HCT116 (cell line): ENCODE data around the gene SEC24B. TPM values are rescaled to one million over a fixed set of nuclear protein-coding genes. Genes with fewer than 3 reads are reported as not detected.

Experiments
- ATAC-seq: fragments of 200-7000 bp; cut with Tn5 transposase; 2 replicates; pipeline ENCODE4 v1.9.1; 2020; ENCODE audit warnings: mild to moderate bottlenecking, moderate library complexity
- BruUV-seq: library from RNA; stranded (reverse); fragments of 400-500 nt; replicated peaks from 2 replicates; lab custom pipeline; 2021; lab: Mats Ljungman, UMichigan
- CTCF ChIA-PET: fragments of 300-600 bp; sonication (Branson Sonifier 250); formaldehyde crosslinking; loops from one replicate; lab custom pipeline; 2021; ENCODE audit warnings: antibody characterized with exemption; lab: Charles Lee
- POLR2A ChIA-PET: fragments of 300-600, 350-600 bp; sonication (Branson Sonifier 250); formaldehyde crosslinking; loops from one replicate; lab custom pipeline; 2021; ENCODE audit warnings: antibody characterized with exemption; lab: Charles Lee
- RAD21 ChIA-PET, 2 experiments: fragments of 300-600 bp; sonication (Branson Sonifier 250); formaldehyde crosslinking; loops; one replicate each; lab custom pipeline; 2023; ENCODE audit warnings: low total read pairs in 2 of 2; ENCODE audit not compliant: uncharacterized antibody in 2 of 2, unreplicated experiment in 2 of 2, low non-redundant PET in 1 of 2; lab: Charles Lee
- DNase-seq: peaks from one replicate; pipeline ENCODE4 v3.0.0-alpha.2; 2010; ENCODE audit warnings: low read depth, low spot score
- H2AFZ ChIP-seq: fragments of 200-600 bp; shearing (Covaris generic), sonication (generic); 2 replicates; pipeline ENCODE4 v1.6.1; 2017; ENCODE audit warnings: low read depth, mixed run types, mixed read lengths, antibody characterized with exemption, low read length; ENCODE audit not compliant: poor library complexity, severe bottlenecking
- H3K27ac ChIP-seq: 2 replicates; pipeline ENCODE4 v1.5.1; 2012; ENCODE audit warnings: low read depth, low read length
- H3K27me3 ChIP-seq: fragments of 200-600 bp; sonication (generic); 2 replicates; pipeline ENCODE4 v1.6.1; 2016; ENCODE audit warnings: mixed run types, low read length, mixed read lengths; ENCODE audit not compliant: insufficient read depth
- H3K36me3 ChIP-seq, 2 experiments: fragments of 200-500 bp in 1 of 2; fragments of 200-600 bp in 1 of 2; sonication (Bioruptor generic) in 1 of 2; sonication (generic) in 1 of 2; 2 replicates each; pipeline versions ENCODE4 v1.5.1 to v1.6.1; 2014 to 2016; ENCODE audit warnings: low read length in 2 of 2, inconsistent platforms in 1 of 2, mixed read lengths in 1 of 2, mixed run types in 1 of 2; ENCODE audit not compliant: insufficient read depth in 2 of 2, control insufficient read depth in 1 of 2
- H3K4me1 ChIP-seq, 2 experiments: fragments of 200-600 bp in 1 of 2; sonication (generic) in 1 of 2; 2 replicates each; pipeline versions ENCODE4 v1.5.1 to v1.6.1; 2012 to 2017; ENCODE audit warnings: low read length in 2 of 2, inconsistent platforms in 1 of 2, mild to moderate bottlenecking in 1 of 2, mixed read lengths in 1 of 2, mixed run types in 1 of 2, moderate library complexity in 1 of 2; ENCODE audit not compliant: insufficient read depth in 2 of 2, control insufficient read depth in 1 of 2
- H3K4me2 ChIP-seq: fragments of 200-600 bp; sonication (generic); 2 replicates; pipeline ENCODE4 v1.6.1; 2017; ENCODE audit warnings: mixed run types, low read length, mixed read lengths
- H3K4me3 ChIP-seq, 2 experiments: fragments of 200-600 bp in 1 of 2; sonication (generic) in 1 of 2; replicated peaks in 1 of 2; 2 replicates each; pipeline ENCODE4 v1.5.1; 2011 to 2016; ENCODE audit warnings: low read length in 2 of 2, control low read depth in 1 of 2, low read depth in 1 of 2, mild to moderate bottlenecking in 1 of 2, mixed read lengths in 1 of 2, mixed run types in 1 of 2
- H3K79me2 ChIP-seq: fragments of 200-600 bp; sonication (generic); 2 replicates; pipeline ENCODE4 v1.6.1; 2017; ENCODE audit warnings: mild to moderate bottlenecking, mixed run types, low read length, moderate library complexity, mixed read lengths; ENCODE audit not compliant: insufficient read depth
- H3K9ac ChIP-seq: fragments of 200-600 bp; sonication (generic); 2 replicates; pipeline ENCODE4 v1.6.1; 2016; ENCODE audit warnings: low read length, mixed read lengths
- H3K9me2 ChIP-seq: fragments of 200-600 bp; sonication (generic), shearing (Covaris generic); 2 replicates; pipeline ENCODE4 v1.6.1; 2017; ENCODE audit warnings: mixed run types, mild to moderate bottlenecking, moderate library complexity; ENCODE audit not compliant: insufficient read depth
- H3K9me3 ChIP-seq, 2 experiments: fragments of 200-500 bp in 1 of 2; fragments of 200-600 bp in 1 of 2; sonication (Bioruptor generic) in 1 of 2; sonication (generic) in 1 of 2; 2 replicates each; pipeline ENCODE4 v1.6.1; 2014 to 2017; ENCODE audit warnings: low read length in 2 of 2, mixed read lengths in 2 of 2, inconsistent platforms in 1 of 2, low read depth in 1 of 2, mild to moderate bottlenecking in 1 of 2, mixed run types in 1 of 2, moderate library complexity in 1 of 2; ENCODE audit not compliant: control insufficient read depth in 1 of 2, insufficient read depth in 1 of 2
- H4K20me1 ChIP-seq: fragments of 200-600 bp; sonication (generic), shearing (Covaris generic); 2 replicates; pipeline ENCODE4 v1.6.1; 2017; ENCODE audit warnings: mixed run types, mild to moderate bottlenecking, moderate library complexity; ENCODE audit not compliant: insufficient read depth
- CTCF ChIP-seq, 3 experiments: fragments of 200-600 bp in 1 of 3; sonication (generic) in 1 of 3; IDR thresholded peaks in 2 of 3; conservative IDR thresholded peaks in 1 of 3; 2 replicates each; pipeline ENCODE4 v1.5.1; 2012 to 2017; ENCODE audit warnings: low read depth in 2 of 3, low read length in 2 of 3, antibody characterized with exemption in 1 of 3, borderline replicate concordance in 1 of 3, control low read depth in 1 of 3, mild to moderate bottlenecking in 1 of 3, mixed read lengths in 1 of 3, mixed run types in 1 of 3, moderate library complexity in 1 of 3; ENCODE audit not compliant: insufficient read depth in 1 of 3
- FOSL1 ChIP-seq: IDR thresholded peaks from 2 replicates; pipeline ENCODE4 v1.6.1; 2012; ENCODE audit warnings: low read depth
- TCF7L2 ChIP-seq: IDR thresholded peaks from 2 replicates; pipeline ENCODE4 v1.7.0; 2011; ENCODE audit warnings: borderline replicate concordance, inconsistent platforms; ENCODE audit not compliant: insufficient read depth, insufficient read length; ENCODE audit errors: extremely low read depth
- ZBTB33 ChIP-seq: IDR thresholded peaks from 2 replicates; pipeline ENCODE4 v1.6.1; 2011; ENCODE audit warnings: mild to moderate bottlenecking, low read length, moderate library complexity; ENCODE audit not compliant: insufficient replicate concordance; ENCODE audit errors: extremely low read depth
- intact Hi-C: fragments of 100-400 bp; cut with micrococcal nuclease; formaldehyde crosslinking; loops from 2 replicates; pipeline ENCODE4 v1.10.0; 2022
- total RNA-seq: library from RNA; stranded (reverse); gene quantifications from one replicate; pipeline ENCODE4 v1.2.1, GENCODE V29; 2021; ENCODE audit not compliant: unreplicated experiment

The SEC24B gene
- total RNA-seq, 1 experiment from 2014 or later, result 33.0 TPM

- no peak overlapping the region for H3K9ac ChIP-seq
- no peaks in the 10 kb centered on the region for H3K27me3 ChIP-seq
- H3K36me3 ChIP-seq, result peaks cover 15 to 21% of the 10 kb centered on the region in 2 experiments
- H2AFZ ChIP-seq, result no peak overlapping the region
- no TSS peak for BruUV-seq
- ChIA-PET CTCF (no interaction called here), POLR2A (no interaction called here), RAD21 (no interaction called here)
- H3K4me1 ChIP-seq, result no peaks in the 10 kb centered on the region
- intact Hi-C loops, result no loop called here
- TF ChIP-seq TCF7L2, result no peak
- no peak for TF ChIP-seq CTCF (IDR thresholded peaks at IDR 0.05 in 2 of 3, conservative IDR thresholded peaks at IDR 0.05 in 1 of 3; ENCODE audit: borderline replicate concordance in 1 of 3, insufficient read depth in 1 of 3, low read depth in 2 of 3, low read length in 2 of 3)
- no peak for TF ChIP-seq FOSL1
- no peak for TF ChIP-seq ZBTB33
- H4K20me1 ChIP-seq, result no peaks in the 10 kb centered on the region; the same call in 1 of the 2 replicates
- H3K9me2 ChIP-seq, result no peaks in the 10 kb centered on the region
- H3K4me2 ChIP-seq, result no peak overlapping the region
- DNase-seq (no peak), ATAC-seq (no peak)
- no peak overlapping the region for H3K27ac ChIP-seq
- no peak overlapping the region for H3K4me3 ChIP-seq
- peaks cover 37% of the 10 kb centered on the region for H3K79me2 ChIP-seq
- no peaks in the 10 kb centered on the region for H3K9me3 ChIP-seq
Observed at GRCh38 chr4:109494563-109494962, 60.9 kb downstream of the SEC24B start.
